ENCODE results near the gene MFAP2. TPM values are rescaled to one million over a fixed set of nuclear protein-coding genes. Genes with fewer than 3 reads are reported as not detected.

MFAP2 gene
- total and polyA plus RNA-seq, 3 donors from 2014 or later: 7.9 to 22.0 (median 18.7) TPM

- Histone ChIP-seq H3K9me3 (no peaks in the 10 kb centered on the region), H3K27me3 (no peaks in the 10 kb centered on the region), H3K27ac (no peak overlapping the region), H3K4me3 (no peak overlapping the region), H3K36me3 (ENCODE audit: low read depth, missing control alignments) (no peaks in the 10 kb centered on the region), H3K4me1 (no peaks in the 10 kb centered on the region)
- DNase-seq: no peak
- 33 to 45% methylated on average over 1 of the region's 1 CpG for WGBS, 2 donors
- intact Hi-C loops (cut with DNase I; ENCODE audit: low total_unique reads): no loop called here
- TF ChIP-seq POLR2A (IDR thresholded peaks at IDR 0.05): no peak
- TF ChIP-seq CTCF (IDR thresholded peaks at IDR 0.05): no peak
Observed at GRCh38 chr1:17018849-17019248, 38.4 kb upstream of the MFAP2 start.

DNA sequence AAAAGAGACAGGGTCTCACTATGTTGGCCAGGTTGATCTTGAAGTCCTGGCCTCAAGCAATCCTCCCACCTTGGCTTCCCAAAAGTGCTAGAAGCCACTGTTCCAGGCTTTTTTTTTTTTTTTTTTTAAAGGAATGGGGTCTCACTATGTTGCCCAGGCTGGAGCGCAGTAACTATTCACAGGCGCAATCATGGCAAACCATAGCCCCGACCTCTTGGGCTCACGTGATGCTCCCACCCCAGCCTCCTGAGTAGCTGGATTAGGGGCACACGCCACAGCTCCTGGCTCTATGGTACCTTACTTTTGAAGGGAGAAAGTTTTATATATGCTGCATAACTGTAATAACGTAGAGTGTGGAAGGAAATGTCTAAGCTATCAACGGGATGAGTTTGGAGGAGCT, 37.0 kb upstream of the MFAP2 start:
- DNase-seq: no peak
- no peaks in the 10 kb centered on the region for H3K9me3 ChIP-seq
- H3K27ac ChIP-seq: no peak overlapping the region
- no peaks in the 10 kb centered on the region for H3K27me3 ChIP-seq
- H3K4me3 ChIP-seq: no peak overlapping the region
- WGBS, 2 donors: 94 to 95% methylated on average over 7 of the region's 7 CpGs
- no peak for TF ChIP-seq POLR2A (IDR thresholded peaks at IDR 0.05)
- TF ChIP-seq CTCF (IDR thresholded peaks at IDR 0.05): no peak
- H3K4me1 ChIP-seq: peaks cover 9% of the 10 kb centered on the region
- intact Hi-C loops (cut with DNase I; ENCODE audit: low total_unique reads): no loop called here
- H3K36me3 ChIP-seq (ENCODE audit: low read depth, missing control alignments): no peaks in the 10 kb centered on the region

DNA sequence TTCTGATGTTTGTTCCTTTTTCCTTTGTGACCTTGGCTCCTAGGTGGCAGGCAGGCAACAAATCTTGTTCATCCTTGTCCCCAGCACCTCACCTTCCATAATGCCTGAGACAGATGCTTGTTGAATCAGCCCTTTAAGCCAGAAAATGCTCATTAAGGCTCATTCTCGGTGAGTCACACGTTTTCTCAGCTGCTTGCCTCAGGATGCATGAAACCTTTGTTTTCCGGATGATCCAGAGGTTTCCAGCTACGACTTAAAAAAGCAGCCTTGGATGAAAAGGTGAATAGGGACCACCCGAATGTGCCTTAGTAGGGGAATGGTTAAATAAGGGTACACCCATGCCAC, 35.9 kb upstream of the MFAP2 start:
- H3K27ac ChIP-seq: peak overlapping the region in 1 of 2 donors; percentile 36
- intact Hi-C loops (cut with DNase I; ENCODE audit: low total_unique reads): no loop called here
- H3K27me3 ChIP-seq: no peaks in the 10 kb centered on the region
- DNase-seq: no peak
- no peak overlapping the region for H3K4me3 ChIP-seq
- WGBS, 2 donors: 66 to 67% methylated on average over 5 of the region's 5 CpGs
- no peaks in the 10 kb centered on the region for H3K9me3 ChIP-seq
- peaks cover 14% of the 10 kb centered on the region for H3K4me1 ChIP-seq
- TF ChIP-seq CTCF (IDR thresholded peaks at IDR 0.05) (no peak), POLR2A (IDR thresholded peaks at IDR 0.05) (no peak)
- no peaks in the 10 kb centered on the region for H3K36me3 ChIP-seq (ENCODE audit: low read depth, missing control alignments)

DNA sequence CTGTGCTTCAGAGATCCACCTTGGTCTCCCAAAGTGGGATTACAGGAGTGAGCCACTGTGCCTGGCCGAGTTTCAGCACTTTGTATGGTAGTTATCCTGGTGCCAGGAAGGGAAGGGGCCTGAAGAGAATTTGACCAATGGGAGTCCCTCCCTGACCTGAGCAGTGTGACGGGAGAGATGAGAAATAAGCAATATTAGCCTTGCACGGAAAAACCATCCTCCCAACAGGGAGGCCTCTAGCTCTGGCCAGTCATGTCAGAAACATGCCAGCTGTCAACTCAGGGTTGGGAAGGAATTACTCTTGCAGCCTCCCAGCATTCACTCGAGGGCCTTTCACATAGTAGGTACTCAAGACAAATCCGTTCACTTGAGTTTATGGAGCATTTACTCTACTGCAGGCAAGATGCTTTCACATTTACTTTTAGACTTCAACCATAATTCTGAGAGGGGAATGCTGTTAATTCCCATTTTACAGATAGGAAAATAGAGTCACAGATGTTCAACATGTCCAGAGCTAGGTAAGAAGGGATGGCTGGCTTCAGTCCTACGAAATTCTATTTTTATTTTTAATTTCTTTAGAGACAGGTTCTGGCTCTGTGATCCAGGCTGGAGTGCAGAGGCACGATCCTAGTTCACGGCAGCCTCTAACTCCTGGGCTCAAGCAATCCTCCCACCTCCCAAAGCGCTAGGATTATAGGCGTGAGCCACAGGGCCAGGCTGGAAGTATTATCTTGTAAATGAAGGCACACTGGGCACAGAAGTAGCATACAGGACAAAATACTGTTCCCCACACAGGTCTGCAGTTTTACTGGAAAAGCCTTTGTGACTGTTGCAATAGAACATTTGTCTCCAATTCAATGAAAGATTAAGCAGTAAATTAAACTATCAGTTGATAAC, 34.5 kb upstream of the MFAP2 start:
- TF ChIP-seq CTCF (IDR thresholded peaks at IDR 0.05): no peak
- no peak for TF ChIP-seq POLR2A (IDR thresholded peaks at IDR 0.05)
- DNase-seq: no peak
- Histone ChIP-seq H3K4me3 (no peak overlapping the region), H3K36me3 (ENCODE audit: low read depth, missing control alignments) (no peaks in the 10 kb centered on the region), H3K4me1 (peaks cover 23% of the 10 kb centered on the region), H3K9me3 (no peaks in the 10 kb centered on the region), H3K27me3 (no peaks in the 10 kb centered on the region), H3K27ac (no peak overlapping the region)
- WGBS, 2 donors: 77 to 82% methylated on average over 10 of the region's 10 CpGs
- intact Hi-C loops (cut with DNase I; ENCODE audit: low total_unique reads): no loop called here
